Activated T-cell treated with anti-CD3 and anti-CD28 coated beads, Interleukin-2, amount 50 U/mL, for 1 hour (primary cell): ENCODE measurements around the gene CCDC69.
"Not testable (repeated sequence)": the region's sequence is repeated elsewhere in the genome, so short reads cannot be mapped to it uniquely, and the experiment has no call there.

ENCODE experiments used
- DNase-seq: peaks from one replicate; pipeline ENCODE4 v3.0.0-alpha.2; 2020

The CCDC69 gene, protein sequence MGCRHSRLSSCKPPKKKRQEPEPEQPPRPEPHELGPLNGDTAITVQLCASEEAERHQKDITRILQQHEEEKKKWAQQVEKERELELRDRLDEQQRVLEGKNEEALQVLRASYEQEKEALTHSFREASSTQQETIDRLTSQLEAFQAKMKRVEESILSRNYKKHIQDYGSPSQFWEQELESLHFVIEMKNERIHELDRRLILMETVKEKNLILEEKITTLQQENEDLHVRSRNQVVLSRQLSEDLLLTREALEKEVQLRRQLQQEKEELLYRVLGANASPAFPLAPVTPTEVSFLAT

DNA sequence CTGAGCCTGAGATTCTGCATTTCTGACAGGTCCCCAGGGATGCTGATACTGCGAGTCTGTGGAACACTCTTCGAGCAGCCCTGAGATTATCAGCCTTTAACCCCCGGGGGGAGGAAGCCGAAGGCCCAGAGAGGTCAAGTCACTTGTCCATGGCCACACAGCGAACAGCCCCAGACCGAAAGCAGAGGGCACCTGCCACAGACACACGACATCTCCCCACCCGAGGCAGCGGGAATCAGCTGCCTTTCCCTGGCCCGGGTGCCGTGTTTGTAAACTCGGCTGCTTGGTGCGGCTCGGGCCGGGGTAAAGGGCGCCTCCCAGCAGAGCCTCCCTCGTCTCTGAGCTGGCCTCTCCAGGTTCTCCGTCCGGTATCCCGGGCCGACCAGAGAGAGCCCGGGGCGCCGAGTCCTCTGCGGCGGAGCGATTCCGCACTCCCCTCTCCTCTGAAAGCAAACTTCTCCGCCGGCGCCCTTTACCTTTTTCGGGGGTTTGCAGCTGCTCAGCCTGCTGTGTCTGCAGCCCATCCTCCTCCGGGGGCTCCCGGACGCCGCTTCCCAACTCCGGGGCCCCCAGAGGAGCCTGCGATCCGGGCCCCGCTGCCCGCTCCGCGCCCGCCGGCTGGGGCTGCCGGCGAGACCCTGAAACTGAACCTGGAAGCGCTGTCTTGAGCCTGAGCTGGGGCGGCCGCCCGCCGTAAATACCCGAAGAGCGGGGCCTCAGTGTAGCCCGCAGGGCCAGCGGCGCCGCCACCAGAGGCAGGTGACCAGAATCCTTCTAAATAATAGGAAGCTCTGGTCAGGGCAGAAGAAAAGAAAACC, at the start of gene CCDC69:
CCDC69 (minus strand) TSS at position 646 of the 818 bp plus-strand sequence; CDS start at position 524, 122 bp downstream.
- peak; percentile 69 for DNase-seq

DNA sequence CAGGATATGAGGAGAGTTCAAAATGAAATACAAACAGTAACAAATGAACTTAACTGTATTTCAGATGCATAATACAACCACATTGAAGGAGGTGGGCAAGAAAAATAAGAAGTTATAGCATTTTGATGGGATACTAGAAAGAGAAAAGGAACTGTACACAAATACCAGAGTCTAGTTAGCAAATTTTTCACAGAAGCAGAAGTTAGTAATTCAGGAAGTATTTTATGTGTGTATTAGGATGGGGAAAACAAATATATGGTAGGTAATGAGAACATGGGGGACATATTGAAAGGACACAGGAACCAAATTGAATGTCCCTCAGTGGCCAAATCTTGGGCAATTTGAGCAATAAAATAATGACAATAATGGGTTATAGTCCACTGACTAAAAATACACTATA, 47.4 kb upstream of the CCDC69 start:
- DNase-seq = no peak

DNA sequence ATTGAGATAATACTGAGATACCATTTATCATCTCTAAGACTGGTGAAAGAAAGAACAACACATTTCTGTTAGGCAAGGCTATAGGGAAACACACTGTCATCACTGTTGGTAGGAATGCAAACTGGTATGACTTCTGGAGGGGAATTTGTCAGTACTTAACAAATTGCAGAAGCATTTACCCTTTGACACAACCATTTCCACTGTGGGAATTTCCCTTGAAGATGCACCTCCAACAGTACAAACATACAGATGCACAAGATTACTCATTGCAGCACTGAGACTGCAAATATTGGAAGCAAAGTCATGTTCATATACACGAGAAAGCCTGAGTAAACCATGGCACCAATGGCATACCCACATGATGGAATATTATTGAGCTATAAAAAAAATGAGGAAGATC, 46.7 kb upstream of the CCDC69 start:
- no peak for DNase-seq

DNA sequence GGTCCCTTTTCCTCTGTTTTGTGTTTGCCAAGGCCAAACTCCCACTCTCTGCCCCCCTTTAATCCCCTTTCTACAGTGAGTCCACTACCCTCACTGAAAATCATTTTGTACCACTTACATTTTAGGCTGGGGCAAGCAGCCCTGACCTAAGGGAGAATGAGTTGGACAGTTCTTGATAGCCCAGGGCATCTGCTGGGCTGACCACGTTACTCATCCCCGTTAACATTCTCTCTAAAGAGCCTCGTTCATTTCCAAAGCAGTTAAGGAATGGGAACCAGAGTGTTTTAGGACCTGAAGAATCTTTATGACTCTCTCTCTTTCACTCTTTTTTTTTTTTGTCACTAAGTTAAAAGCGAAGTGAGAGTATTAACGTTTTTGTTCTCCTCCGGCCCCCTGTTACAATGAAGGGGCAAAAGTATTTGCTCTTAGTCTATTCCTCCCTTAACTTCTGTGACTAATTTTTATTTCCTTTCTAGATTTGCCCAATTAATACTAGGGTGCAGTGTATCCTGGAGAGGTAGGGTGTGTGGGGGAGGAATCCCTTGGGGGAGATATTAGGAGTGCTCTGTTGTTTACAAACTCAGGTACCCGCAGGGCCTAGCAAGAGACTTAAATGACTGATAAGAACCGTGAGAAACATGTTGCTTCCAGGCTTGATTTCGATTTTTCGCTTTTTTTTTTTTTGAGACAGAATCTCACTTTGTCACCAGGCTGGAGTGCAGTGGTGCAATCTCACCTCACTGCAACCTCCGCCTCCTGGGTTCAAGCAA, 43.8 kb upstream of the CCDC69 start:
- DNase-seq = no peak

DNA sequence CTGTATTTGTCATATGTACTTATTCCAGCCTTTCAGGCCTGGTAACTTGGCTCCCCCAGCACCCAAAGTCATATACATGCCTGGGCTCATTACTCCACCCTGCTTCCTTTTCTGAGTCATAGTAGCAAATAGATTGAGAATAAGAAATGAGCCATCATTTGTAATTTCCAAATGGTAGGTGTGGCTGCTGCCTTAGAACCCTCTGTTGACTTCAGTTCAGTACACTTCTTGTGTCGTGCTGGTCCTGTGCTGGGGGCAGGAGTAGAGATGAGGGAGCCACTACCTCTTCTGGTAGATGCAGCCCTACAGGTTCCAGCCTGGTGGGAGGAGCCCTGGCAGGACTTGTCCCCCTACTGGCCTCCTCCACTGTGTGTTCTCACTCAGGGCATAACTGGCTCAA, 40.2 kb upstream of the CCDC69 start:
- DNase-seq = no peak

DNA sequence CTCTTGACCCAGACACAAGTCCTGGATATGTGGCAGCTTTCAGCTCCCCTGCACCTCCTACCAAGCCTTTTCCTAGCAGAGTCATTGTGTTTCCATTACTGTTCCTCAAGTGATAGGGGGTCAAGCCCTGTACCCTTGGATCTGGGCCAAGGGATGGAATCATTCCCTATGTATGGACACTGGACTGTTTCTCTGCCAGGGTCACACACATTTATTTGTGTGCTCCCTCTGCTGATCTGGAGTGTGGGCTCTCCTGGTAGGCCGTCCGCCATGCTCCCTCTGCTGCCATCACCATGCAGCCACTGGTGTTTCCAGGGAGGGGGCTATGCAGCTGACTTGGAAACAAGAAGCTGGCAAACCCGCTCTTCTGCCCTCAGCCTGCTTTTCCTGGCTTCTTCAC, 38.6 kb upstream of the CCDC69 start:
- DNase-seq = no peak

DNA sequence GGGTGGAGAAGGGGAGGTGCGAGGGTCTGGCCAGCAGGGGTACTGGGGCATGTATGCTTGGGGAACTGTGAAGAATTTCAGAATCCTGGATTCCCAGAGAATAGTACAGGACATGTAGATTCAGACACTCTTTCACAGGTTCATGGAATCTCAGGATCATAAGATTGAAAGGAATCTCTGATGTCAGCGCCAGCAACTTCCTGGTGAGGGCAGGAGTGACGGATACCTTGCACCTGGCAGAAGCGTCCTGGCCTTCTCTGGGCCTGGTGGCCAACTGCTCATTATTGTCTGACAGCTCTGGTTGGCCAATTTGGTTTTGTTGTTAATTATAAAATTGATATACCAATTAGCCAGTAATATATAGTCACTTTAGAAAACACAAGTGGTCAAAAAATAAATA, 36.0 kb upstream of the CCDC69 start:
- DNase-seq = no peak

DNA sequence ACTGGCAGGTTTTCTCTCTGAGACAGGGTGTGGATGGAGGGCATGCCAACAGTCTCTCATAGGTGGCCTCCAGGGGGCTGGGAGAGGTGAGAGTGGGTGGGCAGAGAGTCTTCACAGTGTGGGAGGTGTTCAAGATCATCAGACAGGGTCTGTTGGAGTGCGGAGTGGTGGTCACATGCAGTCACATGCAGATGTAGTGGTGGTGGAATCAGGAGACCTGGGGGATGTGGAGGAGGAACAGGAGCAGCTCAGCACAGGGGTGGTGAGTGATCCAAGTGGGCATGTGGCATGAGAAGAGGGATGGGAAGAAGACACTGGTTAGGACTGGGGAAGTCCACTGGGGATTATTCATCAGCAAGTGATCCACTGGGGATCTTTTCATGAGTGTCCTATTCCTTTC, 34.9 kb upstream of the CCDC69 start:
- DNase-seq = no peak

DNA sequence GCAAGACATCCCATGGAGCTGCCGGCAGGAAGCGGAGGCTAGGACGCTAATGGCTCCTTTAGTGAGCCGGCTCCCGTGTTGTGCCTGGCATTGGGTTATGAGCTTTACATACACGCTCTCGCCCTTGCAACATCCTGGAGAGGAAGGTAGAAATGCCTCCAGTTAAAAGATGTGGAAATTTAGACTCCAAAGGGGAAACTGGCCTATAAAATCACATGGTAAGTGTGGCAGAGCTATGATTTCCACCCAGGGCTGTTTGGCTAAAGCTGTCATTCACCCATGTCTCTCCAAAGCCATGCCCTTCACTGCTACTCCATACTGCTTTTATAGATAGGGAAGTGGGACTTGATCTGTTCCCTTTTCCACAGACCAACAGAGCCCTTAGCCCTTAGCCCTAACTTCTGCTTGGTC, 34.3 kb upstream of the CCDC69 start:
- DNase-seq = no peak

DNA sequence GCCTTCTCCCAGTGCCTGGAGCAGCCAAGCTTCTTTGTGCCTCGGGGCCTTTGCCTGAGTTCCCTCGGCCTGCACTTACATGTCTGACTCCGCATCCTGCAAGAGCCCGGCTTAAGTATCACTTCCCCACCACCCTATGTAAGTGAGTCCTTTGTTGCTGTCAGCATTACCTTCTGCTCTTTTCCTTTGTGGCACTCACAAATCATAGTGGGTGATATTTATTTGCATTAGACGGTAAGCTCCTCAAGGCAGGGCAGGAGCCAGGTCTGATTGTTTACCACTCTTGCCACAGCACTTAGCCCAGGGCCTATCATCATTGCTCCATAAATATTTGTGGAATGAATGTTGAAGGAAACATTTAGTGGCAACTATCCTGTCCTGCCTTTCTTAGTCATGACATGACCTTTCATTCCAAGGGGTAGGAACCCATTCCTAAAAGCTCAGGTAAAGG, 33.9 kb upstream of the CCDC69 start:
- DNase-seq = no peak

DNA sequence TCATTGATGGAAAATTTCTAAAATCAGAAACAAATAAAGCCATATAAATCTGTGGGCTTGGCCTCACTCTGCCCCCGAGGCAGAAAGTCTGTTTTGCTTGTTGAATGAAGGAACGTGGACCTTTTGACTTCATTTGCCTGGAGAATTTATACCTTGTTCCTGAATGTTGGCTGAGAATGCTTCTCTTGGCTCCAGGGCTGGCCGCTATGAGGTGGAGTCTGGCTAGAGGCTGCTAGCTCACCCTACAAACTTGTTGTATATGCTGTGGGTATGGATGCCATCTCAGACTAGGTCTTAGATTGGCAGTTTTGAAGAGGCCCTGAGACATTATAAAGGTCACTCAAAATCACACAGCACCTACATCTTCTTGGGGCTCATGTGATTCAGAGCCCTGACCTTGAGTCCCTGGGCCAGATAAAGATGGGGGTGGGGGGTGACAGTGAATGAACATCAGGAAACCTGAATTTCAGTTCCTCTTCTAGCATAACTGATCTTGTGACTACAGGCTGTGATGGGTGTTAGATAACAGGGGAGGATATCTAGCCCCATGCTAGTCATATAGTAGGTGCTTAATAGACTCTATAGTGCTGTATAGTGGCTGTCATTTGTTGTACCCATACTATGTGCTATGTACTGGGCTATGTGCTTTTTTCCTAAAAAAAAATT, 31.9 kb upstream of the CCDC69 start:
- no peak for DNase-seq

DNA sequence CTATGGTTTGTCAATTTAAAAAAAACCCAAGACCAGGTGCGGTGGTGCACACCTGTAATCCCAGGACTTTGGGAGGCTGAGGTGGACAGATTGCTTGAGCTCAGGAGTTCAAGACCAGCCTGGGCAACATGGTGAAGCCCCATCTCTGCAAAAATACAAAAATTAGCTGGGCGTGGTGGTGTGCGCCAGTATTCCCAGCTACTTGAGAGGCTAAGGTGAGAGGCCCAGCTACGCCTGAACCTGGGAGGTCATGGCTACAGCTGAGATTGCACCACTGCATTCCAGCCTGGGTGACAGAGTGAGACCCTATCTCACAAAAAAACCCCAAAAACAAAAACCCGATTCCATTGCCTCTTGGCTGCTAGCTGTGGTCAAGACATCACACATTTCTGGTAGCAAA, 31.1 kb upstream of the CCDC69 start:
- DNase-seq = not testable (repeated sequence)

DNA sequence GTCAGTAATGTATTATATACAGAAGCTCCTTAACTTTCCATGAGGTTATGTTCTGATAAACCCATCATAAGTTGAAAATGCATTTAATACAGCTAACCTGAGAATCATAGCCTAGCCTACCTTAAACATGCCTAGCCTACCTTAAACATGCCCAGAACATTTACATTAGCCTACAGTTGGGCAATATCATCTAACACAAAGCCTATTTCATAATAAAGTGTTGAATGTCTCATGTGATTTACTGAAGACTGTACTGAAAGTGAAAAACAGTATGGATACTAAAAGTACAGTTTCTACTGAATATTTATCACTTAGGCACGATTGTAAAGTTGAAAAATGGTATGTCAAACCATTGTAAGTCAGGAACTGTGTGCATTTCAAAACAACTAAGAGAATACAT, 30.7 kb upstream of the CCDC69 start:
- no peak for DNase-seq

DNA sequence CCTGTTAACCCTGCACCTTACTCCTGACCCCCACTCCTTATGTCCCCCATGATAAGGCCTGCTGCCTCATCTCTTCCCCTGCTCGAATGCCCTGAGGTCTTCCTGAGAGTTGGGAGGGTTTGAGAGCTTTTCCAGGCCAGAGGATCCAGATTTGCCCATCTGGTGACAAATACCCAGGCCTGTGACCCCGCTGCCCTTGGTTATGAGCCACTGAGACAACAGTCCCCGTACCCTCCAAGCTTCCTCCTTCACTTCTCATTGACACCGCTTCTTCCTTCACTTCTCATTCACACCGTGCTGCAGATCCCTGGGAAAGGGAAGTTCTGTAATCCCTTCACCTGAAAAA, 29.7 kb upstream of the CCDC69 start:
- no peak for DNase-seq

DNA sequence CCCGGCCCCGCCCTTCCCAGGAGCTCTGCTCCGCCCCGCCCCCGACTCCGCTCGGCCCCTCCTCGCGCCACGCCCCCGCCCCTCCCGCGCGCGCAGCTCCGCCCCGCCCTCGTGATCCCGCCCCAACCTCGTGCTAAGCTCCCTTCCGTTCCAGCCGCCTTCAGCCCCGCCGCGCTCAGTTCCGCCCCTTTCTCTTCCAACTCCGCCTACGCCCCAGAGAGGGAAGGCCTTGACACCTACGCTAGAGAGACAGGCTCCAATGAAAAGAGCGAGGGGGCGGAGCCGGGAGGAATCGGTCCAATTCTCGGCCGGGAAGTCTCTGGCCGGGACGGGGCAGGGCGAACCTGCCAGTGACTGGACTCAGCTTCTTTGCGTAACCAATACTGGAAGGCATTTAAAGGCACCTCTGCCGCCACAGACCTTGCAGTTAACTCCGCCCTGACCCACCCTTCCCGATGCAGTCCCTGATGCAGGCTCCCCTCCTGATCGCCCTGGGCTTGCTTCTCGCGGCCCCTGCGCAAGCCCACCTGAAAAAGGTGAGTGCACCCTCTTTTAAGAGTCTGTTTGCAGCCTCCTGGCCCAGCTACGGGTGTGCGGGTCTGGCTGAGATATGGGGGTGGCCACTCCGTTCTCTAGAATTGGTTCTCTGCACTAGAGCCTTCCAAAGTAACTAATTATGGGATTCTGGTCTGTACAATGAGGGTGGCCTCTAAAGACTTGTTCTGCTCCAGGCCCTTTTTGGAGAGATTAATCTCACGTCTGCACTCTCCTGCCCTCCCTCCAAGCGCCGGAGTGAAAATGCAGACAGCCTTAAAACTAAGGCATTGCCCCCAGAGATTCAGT, 29.1 kb upstream of the CCDC69 start, which contains the start of gene GM2A:
GM2A (plus strand) TSS at position 424 of the 843 bp plus-strand sequence; CDS start at position 456, 32 bp downstream.
- peak; percentile 95 for DNase-seq

DNA sequence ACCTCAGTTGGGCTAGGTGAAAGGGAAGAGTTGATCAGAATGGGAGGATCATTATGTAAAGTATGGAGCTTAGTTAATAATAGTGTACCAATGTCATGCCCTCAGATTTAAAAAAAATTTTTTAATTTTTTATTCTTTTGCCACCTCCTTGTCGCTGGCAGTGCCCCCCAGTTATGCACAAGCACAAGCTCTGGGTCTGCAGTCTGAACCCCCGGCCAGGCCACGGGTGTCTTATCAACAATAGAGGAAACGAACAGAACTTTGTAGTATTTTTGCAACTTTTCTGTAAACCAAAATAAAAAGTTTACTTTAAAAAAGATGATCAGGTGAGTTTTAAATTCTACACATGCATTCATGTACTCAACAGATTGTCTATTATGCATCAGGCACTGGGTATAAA, 27.7 kb upstream of the CCDC69 start:
- DNase-seq = no peak

DNA sequence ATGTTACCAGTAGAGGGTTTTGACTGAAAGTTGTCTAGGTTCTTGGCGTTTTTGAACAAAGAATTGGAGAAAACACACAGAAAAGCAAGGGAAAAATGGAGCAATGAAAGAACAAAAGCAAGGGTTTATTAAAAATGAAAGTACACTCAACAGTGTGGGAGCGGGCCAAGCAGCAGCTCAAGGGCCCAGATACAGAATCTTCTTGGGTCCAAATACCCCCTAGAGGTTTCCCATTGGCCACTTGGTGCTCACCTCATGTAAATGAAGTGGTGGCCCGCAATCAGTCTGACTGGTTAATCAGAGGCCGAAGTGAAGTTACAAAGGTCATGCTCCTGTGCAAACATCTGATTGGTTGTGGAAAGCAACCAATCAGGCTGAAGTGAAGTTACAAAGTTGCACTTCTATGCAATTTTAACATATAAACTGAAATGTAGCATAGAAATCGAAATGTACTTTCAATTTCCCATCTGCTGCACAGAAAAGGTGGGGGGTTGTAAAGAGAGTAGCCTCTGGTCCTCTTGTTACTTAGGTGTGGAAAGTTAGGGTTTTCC, 27.2 kb upstream of the CCDC69 start:
- DNase-seq = no peak

DNA sequence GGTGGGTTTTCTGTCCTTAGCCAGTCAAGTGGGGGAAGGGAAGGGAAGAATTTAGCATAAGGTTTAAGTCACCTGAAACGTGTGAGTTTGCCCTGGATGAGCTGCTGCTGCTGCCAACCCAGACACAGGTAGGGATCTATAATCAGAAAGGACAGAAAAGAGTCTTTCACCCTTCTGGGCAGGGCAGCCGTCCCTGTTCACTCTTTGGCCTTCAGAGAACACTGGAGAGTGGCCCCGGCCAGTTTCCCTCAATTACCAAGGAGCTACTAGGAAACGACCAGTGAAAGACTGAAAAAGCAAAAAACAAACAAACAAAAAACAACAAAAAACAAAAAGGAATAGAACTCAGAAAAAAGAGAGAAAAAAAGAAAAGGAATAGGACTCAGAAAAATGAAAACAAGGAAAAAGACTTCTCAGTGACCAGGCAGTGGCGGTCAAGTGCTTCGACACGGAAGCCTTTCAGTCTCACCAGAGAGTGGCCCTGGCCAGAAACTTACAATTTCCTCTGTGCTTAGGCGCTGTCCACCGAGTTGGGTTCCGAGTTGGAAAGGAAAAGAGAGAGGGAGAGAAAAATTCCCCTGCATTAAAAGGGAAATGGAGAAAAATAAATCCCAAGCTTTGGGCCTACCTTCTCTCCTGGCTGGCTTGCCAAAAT, 26.6 kb upstream of the CCDC69 start:
- DNase-seq = no peak

DNA sequence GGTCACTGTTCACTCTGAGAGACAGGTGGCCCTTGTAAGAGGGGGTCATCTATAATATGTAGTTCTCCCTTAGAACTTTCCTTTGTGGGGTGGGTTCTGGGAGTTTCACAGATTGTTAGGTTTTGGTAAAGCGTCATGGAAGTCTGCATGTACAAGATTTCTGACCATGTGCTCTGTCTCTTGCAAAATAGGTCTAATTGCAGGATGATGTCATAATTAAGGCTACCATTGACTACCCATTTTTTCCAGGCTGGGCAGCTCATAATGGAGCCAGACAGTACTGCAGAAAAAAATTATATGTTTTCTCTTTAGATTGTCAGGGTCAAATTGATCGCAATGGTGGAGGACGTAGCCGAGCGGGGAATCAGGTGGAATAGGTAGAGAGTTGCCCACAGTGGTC, 25.4 kb upstream of the CCDC69 start:
- no peak for DNase-seq

DNA sequence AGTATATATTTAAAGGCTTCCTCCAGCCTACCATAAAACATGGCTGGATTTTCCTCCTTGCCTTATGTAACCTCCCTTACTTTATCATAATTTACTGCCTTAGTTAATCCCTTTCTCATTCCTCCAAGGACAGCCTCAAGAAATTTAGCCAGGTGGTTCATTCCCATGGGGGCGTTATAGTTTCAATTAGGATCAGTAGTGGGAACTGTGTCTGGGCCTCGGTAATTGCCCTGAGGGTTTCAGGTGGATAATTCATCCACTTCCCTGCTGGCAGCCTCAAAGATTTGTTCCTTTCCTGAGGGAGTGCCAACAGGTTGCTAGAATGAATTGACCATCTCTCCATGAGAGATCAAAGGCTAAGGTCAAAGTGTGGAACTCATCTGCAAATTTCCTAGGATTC, 24.8 kb upstream of the CCDC69 start:
- DNase-seq = no peak

DNA sequence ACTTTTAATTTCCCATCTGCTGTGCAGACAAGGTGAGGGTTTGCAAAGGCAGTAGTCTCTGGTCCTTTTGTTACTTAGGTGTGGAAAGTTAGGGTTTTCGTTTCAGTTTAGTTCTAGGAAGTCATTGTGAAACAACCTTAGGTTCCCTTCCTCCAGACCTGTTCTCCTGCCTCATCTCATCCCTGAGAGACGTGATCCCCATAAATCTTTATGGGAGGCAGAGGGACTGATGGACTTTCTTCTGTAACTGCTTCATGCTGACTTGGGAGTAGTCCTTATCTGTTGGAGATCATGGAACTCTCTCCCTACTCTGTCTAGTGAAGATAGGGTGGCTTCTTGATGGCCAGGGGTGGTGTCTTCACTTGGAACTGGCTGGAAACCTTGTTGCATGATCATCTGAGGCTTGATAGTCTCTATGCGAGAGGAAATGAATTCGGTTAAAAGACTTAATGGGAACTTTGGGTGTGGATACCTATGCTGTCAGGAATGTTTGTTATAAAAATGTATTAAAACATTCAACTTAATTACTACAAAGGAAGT, 21.9 kb upstream of the CCDC69 start:
- no peak for DNase-seq
